ENCODE measurements around the gene TBX10. TPM values are rescaled to one million over a fixed set of nuclear protein-coding genes. Genes with fewer than 3 reads are reported as not detected.
"Not testable (repeated sequence)": the region's sequence is repeated elsewhere in the genome, so short reads cannot be mapped to it uniquely, and the experiment has no call there.

The TBX10 gene
- polyA plus RNA-seq (ENCODE audit: insufficient read depth in 1 of 5, insufficient read length in 5 of 5, low replicate concordance in 1 of 5): under 1 TPM in 1 of 5 donors, not detected in 4; 0.12 TPM
- long read RNA-seq, donor 1: 0 reads
- long read RNA-seq, donor 2: 0 reads
- long read RNA-seq, donor 3: 0 reads
- long read RNA-seq, donor 4: 0 reads
- long read RNA-seq, donor 5: 0 reads
- long read RNA-seq, donor 6: 0 reads
- long read RNA-seq, donor 7: 0 reads
- long read RNA-seq, donor 8: 0 reads

DNA sequence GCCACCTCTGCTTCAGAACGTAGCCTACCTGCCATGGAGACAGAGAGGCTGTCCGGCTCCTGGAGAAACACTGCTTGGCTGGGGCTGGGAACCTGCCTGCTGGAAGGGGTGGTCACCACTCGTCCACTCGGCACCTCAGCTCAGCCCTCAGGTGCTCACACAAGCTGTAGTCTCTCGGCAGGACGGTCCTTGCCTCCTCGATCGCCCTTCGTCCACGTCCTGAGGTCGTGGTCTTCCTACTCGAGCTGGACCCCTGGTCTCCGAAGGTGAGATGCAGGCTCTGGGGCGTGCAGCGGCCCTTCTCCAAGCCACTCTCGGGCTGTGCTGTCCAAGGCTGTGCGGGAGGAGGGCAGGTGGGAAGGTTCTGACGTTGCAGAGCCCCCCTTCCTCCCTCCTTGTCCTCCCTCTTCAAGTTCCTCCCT is at the start of gene TBX10:
Gene TBX10 (minus strand): TSS at position 326 of the 422 bp plus-strand sequence. CDS start 291 bp downstream, at position 35.
- no peak for DNase-seq

DNA sequence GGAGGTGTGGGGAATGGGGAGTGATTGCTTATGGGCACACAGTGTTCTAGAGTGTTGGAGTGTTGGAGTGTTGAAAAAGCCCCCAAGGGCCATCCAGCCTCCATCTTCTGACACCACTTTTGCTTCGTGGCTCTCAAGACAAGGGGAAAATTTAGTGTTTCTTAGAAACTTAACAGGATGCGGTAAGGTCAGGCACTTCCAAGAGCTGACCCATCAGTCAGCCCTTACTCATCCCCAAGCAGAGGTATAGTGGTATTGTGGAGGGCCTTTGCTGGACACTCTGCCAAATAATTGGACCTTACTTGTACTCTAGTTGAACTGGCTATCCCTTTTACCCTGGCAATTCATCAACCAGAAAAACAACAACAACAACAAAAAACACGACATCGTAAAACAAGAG is 49.6 kb upstream of the TBX10 start:
- no peak for DNase-seq

DNA sequence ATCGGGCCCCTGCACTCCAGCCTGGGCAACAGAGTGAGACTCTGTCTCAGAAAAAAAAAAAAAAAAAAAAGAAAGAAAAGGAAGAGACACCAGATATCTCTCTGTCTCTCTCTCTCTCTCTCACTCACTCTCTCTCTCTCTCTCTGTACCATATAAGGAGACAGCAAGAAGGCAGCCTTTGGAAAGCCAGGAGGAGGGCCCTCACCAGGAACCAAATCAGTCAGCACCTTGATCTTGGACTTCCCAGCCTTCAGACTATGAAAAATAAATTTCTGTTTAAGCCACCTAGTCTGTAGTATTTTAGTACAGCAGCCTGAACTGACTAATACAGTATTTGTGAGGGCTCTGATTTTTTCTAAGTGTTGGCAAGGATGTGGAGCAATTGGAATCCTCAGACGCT is 48.4 kb upstream of the TBX10 start:
- DNase-seq: no peak

DNA sequence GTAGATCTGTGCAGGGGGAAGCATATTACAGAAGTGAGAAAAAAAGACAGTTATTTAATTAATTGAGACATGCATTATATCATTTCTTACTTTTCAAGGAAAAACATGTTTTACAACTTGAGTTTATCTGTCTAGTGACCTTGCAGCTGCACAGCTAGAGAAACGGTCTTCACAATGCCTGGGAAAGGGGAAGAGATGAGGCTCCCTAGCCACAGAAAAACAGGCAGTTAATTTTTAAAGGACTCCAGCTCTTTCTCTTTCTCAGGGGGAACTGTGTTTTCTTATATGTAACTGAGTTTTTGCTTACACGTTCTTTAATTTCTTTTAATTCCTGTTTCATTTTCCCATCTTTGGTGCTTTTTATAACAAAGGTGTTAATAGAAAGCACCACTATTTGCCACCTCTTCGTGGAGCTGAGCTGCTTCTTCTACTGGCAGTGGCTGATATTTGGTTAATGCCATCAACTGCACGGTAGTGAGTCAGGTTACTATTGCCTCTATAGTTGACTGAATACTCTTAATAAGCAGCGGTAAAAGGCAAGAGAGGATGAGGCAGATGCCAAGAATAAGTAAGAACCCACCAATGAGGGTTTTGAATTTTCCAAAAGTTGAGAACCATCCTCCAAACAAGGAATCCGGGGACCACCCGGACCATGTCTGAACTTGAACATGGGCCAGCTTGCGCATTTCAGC is 46.2 kb upstream of the TBX10 start:
- DNase-seq: not testable (repeated sequence)

DNA sequence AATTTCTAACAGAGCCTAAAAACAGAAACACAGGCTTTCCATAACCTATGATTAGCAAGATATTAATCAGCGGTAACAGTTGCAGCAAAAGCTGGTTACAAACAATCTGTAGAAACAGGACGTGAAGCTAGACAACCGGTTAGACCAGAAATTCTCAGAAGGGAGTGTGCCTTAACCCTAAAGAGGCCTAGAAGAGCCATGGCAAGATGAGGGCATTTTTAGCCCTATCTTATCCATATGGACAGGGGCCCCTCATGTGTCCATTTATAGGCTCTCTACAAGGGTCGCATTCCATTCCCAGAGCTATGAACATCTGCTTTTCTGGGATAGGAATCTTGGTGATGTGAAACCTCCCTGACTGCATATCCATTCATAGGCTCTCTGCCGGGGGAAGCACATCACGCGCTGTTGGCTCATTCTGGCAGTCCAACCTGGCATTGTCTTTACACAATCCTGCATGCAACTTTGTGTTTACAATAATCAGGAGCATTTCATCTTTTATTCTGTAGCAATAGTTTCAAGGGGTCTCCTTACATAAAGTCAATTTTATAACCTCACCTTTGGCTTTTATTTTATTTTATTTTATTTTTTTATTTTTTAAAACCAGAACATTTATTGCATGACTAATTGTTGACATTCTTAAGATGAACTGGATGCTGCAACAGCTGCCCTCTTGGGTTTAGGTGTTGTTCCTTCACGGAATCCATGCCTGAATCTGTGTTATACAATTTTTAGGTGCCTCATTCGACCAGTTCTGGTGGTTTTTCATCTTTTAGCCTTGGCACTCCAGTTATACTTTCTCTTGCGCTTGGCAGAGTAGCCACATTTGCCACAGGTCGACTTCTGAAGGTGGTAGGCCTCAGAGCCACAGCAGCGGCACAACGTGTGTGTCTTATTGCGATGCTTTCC is 42.8 kb upstream of the TBX10 start:
- DNase-seq: not testable (repeated sequence)

DNA sequence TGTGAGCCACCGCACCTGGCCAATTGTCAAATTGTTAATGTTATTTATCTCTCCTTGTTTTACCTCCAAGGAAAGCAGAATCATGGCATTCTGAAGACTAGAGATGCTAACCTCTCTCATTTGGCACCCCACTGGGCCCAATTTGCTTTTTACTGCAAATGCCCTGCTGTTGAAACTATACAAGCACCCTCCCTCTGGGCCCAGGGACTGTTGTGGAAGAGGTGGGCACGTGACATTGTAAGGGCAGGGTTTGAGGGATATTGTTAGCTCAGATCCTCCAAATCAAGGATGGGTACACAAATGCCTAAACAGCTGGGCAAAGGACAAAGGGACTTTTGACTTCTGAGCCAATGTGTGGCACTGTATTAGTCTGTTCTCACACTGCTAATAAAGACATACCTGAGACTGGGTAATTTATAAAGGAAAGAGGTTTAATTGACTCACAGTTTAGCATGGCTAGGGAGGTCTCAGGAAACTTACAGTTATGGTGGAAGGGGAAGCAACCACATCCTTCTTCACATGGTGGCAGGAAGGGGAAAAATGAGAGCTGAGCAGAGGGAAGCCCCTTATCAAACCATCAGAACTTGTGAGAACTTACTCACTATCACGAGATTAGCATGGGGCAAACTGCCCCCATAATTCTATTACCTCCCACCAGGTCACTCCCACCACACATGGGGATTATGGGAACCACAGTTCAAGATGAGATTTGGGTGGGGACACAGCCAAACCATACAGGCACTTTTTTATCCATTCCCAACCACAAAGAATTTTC is 41.3 kb upstream of the TBX10 start:
- no peak for DNase-seq

DNA sequence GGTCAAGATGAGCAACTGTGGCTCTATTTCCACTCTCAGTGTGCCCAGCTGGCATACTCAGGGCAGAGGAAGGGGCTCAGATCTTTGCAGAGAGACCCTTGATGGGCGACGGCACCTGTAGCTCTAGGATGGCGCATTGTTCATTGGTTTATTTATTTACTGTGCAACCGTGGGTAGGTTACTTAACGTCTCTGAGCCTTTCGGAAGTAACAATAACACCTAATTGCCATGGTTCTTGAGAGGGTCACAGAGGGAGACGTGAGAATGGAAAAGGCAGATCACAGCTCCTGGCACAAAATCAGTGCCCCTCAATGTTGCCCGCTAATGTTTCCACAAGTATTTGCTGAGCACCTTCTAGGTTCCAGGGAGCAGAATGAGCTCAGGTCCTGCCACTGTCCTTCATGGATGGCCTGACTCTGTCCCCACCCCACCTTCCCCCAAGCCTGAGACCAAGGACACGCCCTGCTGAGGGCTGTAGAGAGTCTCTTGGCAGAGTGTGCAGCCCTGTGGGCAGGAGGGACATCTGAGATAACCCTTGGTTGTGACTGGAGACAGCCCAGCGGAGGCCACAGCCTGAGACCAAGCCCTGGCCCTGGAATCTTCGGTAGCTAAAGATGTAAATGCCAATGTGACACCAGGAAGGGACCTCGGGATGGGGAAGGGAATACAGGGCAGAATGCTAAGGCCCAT is 35.6 kb upstream of the TBX10 start:
- DNase-seq: no peak

DNA sequence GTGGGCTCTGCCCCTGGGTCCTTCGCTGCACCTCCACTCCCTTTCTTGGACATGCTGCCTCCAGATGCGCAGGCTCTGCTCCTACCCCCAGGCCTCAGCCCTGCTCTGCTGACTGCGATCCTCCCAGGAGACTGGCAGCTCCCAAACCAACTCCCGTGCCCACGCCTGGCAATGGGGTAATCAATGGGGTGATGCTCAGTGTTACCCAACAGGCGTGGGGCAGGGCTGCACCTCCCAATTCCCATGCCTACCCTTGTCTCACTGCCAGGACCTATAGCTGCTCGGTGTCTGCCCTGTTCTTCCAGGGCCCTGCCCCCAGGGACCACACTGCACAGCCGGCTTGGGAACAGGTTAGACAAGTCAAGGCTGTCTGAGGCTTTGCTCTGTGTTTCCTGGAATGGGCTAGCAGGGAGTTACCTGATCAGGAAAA is 34.9 kb upstream of the TBX10 start, which contains the start of gene ALDH3B2:
Gene ALDH3B2 (minus strand): TSS at position 182 of the 430 bp plus-strand sequence. CDS start 7,688 bp downstream, outside the sequence.
- DNase-seq: peak; percentile 51 to 54

DNA sequence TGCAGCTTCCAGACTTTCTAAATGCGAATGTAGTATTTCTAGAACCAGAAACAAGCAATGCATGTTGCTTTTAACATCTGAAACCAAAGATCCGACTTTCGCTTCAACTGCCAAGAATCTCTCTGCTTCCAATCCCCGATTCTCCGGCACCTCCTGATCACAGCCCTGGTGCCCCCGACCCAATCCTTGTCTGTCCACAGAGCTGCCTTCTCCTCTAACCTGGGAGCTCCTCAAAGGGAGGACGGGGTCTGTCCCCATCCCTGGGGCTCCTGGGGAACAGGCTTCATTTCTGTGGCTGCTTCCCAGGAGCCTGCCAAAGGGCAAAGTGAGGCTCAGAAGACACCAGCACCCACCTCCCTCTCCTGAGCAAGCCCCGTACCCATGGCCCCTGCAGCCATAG is 34.3 kb upstream of the TBX10 start:
- DNase-seq: no peak

DNA sequence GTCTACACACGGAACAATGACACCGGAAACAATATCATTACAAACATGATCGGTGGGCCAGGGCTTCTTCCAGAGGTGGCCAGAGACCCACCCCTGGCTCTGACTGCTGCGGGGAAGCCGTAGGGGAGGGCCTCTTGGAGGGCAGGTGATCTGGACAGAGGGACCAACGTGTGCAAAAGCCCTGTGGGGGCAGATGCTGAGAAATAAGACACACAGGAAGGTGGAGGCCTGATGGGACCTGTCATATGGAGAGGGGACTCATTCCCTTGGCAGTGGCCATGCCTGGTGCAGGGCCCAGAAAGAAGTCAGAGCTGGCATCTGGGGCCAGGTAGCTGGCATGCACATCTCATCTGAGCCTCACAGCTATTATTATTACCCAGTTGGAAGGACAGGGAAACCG is 33.8 kb upstream of the TBX10 start:
- DNase-seq: no peak

DNA sequence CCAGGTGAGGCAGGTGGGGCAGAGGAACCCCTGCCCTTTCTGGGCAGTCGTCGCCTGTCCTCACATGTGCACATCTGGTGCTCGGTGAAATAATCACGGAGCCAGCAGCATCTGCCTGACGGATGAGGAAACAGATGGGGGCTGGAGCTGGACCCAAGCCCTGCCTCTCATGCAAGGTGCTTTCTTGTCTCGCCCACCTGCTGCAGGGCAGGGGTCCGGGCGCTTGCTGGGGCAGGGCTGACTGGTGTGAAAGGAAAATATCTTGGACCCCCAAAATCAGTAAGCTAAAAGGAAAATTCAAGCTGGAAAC is 31.6 kb upstream of the TBX10 start:
- DNase-seq: no peak

DNA sequence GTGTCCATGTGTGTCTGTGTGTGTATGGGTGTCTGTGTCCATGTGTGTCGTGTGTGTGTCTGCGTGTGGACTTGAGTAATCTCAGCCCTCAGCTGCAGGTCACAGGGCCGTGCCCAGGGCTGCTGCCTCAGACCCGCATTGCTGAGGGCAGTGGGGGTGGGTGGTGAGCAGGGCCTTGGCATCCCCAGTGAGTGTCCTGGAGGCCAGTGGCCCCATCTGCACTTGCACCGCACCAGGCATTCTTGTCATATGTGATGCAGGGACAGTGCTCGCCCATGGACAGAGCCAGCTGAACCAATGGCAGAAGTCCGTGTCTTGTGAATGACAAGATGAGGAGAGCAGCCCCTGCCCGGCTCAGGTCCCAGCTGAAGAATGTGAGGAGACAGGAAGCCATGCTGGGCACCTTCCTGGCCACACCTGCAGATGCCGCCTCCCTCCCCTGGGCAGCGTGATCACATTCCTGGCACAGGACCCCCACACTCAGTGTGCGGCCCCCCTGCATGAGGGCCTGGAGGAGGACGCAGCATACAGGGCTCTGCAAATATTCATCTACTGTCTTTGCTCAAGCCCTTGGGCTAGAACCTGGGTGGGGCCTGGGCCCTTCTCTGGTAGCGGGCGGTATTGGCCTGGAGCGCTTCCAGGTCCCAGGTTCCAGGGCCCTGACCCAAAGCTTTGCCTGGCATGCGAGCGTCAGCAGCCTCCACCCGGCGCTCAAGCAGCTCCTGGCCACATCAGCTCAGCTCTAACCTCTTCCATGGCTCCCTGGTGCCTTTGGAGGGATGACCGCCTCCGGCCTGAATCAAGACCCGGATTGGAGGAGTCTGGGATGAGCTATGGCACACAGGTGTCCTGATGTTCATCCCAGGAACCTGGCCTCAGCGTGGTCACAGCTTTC is 31.0 kb upstream of the TBX10 start:
- no peak for DNase-seq

DNA sequence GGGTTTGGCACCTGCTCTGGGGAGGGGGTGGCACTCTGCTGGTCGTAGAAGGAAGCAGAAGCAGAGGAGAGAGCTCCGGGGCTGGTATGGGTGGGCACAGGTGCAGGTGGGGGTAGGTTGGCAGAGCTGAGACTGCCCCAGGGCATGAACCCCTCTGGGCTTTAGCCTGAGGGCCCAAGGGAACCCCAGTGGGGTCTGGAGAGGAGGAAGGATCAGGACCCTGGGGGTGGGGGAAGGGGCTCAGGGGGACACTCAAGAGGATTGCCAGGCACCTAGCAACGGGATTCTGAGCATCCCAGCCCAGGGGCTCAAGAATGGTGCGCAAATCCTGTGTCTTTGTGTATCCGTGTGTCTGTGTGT is 28.6 kb upstream of the TBX10 start:
- no peak for DNase-seq

DNA sequence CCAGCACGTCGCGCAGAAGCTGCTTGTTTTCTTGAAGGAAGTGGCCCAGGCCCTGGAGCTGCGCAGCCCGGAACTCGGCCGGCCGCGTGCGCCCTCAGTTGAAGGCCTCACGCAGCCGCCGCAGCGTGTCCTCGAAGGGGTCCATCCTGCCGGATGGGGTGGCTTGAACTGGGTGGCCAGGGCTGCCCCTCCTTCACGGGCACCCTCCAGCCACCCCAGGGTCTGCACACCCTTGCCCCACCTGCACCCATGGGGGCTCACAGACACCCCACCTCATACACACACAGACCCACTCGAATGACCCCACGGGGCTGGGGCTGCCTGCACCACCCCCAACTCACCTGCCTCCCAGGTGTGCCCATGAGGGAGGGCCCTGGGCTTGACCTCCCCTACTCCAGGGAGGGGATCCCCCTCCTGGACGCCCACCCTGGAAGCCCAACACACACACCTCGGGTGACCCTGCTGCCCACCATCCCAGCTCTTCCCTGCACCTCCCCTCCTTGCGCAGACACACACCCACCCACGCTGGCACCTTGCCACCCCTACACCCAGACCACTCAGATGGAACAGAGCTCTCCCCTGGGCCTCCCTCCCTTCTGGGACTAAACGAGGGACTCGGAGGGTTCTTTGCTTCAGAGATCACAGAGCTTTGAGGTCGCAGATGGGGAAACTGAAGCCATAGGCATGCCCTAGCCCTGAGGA is 28.1 kb upstream of the TBX10 start:
- no peak for DNase-seq

DNA sequence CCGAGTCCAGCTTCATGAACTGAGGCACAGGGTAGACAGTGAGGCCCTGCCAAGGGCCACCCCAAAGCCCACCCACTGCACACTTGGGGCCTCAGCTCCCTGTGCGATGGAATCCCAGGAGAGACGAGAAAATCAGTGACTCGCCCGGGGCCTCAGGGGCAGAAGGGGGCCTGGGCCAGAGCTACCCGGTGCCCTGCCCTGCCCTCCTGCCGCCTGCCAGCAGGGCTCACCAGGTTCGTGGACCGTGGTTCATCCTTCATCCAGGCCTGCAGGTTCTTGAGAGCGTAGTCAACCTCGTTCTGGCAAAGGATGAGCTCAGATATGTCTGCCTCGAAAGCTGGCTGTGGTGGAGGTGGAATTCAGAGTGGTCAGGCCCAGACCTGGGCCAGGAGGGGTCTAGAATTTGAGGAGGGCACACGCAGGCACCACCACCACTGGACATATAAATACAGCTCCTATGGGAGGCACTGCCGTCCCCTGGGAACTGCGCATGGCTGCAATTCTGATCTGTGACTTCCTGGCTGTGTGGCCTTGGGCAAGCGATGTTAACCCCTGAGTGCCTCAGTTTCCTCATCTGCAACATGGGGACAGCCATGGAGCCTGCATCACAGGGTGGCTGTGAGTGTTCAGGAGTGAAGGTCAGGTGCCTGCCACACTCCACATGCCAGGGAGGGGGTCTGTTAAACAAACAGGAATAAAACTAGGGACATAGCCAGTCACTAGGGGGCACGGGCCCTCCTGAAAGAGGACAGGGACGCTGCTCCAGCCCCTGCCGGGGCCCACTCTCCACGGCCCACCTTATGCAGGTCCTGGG is 27.3 kb upstream of the TBX10 start:
- DNase-seq: no peak

DNA sequence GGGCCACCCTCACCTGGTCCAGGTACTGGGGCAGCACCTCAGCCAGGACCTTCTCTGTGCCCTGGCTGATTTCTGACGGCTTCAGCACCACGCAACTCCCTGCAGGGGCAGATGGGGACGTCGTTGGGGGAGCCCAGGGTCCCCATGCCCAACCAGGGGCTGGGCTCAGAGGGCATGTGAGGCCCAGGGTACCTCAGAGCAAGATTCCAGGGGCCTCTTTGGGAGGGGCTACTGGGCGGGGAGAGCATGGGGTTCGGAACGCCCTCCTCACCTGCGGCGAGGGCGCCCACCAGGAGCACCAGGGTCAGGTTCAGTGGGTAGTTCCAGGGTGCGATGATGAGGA is 26.7 kb upstream of the TBX10 start:
- no peak for DNase-seq

DNA sequence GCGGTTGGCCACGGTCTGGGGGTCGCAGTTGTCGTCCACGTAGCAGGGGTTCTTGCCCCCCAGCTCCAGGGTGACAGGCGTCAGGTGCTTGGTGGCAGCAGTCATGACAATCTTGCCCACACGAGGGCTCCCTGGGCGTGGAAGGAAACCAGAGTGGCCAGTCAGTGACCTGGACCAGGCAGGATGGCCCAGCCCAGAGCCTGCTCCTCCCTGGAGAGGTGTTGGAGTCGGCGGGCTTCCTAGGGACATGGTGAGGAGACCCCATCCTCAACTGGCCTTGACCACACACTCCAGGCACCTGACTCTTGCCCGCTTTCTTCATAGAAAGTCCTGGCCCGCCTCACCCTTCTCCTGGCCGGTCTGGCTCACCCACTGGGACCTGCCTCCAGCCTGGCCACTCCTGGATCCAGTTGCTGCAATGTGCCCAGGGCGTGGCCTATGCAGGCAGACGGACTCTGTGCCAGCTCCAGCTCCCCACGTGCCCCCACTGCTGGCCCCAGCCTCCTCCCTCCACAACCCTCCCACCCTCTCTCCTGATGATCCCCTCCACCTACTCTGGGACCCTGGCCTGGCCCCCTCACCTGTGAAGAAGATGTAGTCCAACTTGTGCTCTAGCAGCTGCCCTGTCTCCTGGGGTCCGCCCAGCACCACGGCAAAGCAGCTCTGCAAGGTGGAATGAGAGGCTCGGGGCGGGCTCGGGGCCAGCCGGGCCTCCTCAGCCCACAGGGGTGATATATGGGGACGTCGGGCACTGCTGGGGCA is 26.2 kb upstream of the TBX10 start:
- DNase-seq: no peak
